NCI-H1092 treated with DMSO at 0.1 percent for 48 hours (cell line): ENCODE results near the gene USP12.
"Not testable (repeated sequence)": the region's sequence is repeated elsewhere in the genome, so short reads cannot be mapped to it uniquely, and the experiment has no call there.

ENCODE experiments used
- DNase-seq: peaks from one replicate; lab custom pipeline; 2025; lab: John Stamatoyannopoulos, UW

The USP12 gene

DNA sequence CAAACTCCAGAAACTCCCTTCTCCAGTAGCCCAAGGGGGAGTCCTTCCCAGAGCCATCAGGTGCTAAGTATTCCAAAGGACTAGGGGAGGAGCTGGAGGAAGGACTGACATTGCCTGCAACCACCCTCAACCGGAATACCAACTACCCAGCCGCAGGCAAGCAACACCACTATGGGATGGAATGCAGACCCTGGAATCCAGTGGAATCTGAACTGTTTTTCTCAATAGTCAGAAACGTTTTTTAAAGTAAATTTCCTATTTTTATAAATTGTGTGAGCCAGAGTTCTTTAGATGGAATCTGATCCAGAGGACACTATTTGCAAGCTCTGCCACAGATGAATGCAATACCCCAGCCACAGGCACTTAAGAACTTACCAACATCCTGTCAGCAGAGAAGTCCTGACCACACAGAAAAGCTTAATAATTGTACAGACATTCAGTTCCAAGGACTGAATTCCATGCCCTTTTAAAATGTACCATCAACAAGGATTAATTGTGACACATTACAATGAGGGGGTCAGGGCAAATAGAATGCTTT, 92.1 kb downstream of the USP12 start:
- no peak for DNase-seq

DNA sequence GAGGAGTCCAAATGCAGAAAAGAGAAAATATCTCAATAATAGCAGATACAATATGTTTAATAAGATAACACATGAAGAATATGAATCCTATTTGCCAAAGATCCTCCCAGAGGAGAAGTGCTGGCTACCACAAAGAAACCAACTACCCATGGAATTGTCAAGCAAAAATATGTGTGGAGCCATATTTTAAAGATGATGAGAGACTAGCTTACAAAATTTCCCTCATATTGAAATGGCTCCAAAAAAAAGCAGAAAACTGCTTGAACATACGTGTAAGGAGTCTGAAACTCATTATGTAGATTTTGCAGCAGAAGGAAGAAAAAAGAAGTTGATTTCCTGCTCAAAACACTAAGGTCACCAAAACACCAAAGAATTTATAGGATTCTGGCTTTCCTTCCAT, 94.2 kb downstream of the USP12 start:
- DNase-seq, result no peak

DNA sequence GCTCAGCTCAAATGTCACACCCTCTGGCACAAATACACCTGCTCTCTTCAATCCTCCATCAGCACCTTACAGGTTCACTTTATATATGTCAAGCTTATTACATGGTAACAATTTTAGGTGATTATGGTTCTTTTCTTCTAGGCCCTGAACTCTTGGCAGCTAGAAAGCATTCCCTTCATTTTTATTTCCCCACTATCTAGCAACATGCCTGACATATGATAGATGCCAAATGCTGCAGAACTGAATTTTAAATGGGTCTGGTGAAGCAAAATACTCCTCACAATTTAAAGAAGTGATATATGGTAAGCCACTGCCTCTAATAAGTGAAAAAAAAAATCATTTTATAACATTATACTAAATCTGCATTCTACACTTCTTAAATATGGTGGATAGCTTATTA, 95.2 kb downstream of the USP12 start:
- DNase-seq, result peak; percentile 10

DNA sequence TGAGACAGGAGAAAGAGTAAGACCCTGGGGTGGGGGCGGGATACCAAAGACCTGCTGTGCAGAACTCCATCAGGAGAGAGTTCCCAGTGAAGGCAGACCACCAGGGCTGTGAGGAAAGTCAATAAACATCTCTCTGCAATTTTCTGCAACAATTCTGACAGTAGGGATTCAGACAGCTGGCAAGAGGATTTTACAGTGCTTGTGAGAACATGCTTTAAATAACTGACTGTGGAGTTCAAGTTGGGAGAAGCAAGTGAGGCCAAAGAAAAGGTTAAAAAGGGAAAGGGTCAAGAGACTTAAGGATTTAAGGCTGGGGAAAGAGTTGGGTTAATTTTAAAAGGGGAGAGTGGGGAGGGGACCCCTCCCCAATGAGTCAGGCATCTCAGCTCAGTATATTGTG, 98.4 kb downstream of the USP12 start:
- no peak for DNase-seq

DNA sequence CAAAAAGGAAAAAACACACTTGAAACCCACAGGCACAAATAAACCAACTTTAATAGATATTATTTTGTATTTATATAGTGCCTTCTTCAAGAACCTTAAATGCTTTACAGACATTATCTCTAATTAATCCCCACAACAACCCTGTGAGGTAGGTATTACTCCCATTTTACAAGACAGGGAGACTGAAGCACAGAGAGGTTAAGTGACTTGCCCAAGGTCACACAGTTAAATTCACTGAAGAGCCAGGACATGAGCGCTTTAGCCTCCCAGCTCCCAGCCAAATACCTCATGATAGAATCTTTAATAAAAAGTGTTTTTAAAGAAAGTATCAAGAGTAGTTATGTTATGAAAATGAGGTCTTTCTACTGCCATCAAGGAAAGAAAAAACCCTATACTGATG, 105.5 kb downstream of the USP12 start:
- DNase-seq, result not testable (repeated sequence)

DNA sequence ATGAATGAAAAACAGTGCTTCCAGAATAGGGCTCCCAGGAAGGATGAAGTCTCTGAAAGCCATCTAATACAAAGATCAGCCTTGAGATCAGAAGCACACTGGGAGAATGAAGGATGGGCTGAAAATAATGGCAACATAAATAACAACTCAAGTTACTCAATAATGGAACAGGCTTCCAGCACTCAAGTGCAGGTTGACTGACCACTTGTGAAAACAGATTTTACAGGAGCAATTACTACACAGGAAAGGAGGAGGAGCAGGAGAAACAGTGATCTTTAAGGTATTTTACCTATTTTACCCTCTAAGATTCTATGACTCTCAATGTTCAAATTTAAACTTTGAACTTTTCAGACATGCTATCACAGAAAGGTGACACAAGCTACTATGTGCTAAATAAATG, 106.0 kb downstream of the USP12 start:
- DNase-seq, result no peak

DNA sequence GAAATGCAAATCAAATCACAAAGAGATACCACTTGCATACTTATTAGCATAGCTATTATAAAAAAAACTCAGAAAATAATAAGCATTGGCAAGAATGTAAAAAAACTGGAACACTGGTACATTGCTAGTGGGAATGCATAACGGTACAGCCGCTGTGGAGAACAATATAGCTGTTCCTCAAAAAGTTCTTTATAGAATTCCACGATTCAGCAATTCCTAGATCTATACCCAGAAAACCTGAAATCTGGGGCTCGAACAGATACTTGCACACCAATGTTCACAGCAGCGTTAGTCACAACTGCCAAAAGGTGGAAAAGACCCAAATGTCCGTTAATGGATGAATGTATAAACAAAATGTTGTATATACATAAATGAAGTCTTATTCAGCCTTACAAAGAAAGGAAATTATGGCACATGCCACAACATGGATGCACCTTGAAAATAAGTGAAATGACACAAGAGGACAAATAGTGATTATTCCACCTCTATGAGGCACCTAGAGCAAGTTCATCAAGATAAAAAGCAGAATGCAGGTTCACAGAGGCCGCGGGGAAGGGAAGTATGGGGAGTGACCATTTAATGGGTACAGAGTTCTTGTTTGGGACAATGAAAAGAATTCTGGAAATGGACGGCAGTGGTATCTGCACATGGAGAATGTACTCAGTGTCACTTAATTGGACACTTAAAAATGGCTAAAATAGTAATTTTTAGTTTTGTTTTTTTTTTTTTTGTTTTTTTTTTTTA, 107.2 kb downstream of the USP12 start:
- DNase-seq, result no peak

DNA sequence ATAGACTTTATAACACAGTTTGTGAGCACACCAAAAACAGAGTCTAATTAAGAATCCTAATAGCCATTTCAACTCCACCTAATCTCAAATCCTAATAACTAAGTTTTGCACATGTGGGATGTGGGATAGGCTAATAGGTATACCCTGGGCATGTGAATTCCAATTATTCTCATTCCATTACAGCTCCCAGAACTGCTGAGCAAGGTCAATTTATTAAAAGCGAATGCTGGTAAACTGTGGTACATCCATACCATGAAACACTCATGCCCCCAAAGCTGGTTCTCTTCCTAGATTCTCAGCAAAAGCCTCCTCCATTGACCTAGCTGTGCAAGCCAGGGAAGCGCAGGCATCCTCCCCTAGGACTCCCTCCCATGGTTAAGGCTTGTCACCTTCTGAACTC, 113.8 kb downstream of the USP12 start:
- no peak for DNase-seq

DNA sequence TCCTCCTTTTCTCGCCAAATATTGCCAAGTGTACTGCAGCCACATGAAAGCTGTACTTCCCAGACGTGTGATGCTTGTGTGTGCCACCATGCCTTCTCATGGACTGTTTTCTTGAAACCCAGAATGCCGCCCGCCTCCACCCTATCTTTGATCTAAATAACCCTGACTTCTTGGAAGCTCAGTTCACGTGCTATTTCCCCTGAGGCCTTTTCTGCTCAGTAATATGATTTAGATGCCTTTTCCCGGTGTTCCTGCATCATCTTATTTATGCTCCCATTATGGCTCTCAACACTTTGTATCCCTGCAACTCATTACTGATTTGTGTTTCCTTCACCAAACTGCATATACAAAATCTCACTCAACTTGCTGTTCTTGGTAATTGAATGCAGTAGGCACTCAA, 116.1 kb downstream of the USP12 start:
- no peak for DNase-seq

DNA sequence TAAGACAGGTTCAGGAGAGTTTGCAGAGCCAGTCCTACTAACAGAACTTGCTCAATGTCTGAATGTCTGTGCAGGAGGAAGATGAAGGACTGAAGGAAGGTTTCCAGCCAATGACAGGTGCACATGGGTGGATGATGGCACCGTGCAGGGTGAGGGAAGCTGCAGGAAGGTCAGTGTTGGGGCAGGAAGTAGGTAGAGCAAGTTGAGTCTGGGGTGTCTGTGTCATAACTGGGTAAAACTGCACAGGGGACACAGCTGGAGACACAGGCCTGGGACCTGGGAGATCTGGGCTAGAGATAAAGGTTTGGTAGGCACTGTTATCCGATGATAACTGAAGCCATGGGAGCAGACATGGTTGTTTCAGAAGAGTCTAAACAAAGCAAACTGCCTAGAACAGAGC, 116.9 kb downstream of the USP12 start:
- DNase-seq, result no peak

DNA sequence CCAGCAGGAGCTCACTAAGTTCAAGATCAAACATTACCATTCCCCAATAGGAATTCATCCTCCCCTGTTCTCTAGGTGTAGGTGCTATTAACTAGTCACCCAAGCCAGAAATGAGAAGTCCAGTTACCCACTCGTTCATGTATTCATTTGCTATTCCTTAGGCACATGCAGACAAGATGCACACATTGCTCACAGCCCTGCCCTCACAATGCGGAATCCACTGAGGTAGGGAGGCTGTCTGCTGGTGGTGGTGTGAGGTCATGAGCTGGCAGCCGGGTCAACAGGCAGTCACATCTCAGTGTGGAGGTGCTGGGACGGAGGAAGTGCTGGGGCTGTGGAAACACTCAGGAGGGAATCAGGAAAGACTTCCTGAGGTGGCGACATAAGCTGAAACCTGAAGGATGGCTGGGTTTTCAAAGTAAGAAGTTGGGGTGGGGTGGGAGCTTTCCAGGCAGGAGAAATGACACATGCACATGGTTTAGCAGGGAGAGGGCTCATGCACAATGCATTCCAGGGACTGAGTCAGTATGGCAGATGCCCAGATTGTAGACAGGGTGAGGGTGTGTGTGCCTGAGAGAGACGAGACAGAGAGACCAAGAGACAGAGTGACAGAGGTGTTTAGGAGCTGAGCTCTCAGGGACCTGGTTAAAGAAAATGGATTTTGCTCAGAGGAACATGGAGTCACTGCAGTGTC, 117.6 kb downstream of the USP12 start:
- DNase-seq, result no peak

DNA sequence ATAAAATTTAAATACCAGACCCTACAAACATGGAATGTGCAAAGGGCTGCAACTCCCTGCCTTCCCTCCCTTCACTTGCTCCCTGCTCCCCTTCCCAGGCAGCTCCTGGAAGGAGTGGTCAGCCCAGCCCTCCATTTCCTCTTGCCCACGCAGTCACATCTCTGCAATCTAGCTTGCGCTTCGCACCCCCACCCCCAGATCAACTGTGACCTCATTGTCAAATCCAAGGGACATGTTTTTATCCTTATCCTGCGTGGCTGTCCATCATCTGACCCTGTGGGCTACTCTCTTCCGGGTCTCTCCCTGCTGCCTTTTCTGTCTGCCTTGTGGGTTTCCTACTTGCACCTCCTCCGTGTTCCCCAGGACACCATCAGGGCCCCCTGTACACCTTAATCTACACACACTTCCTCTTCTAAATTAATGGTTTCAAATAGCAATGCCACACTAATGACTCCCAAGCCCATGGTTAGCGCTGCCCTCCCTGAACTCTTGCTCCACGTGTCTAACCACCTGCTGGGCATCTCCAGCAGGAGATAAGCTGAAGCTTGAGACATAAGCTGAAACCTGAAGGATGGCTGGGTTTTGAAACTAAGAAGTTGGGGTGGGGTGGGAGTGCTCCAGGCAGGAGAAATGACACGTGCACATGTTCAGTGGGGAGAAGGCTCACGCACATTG, 118.3 kb downstream of the USP12 start:
- DNase-seq, result no peak

DNA sequence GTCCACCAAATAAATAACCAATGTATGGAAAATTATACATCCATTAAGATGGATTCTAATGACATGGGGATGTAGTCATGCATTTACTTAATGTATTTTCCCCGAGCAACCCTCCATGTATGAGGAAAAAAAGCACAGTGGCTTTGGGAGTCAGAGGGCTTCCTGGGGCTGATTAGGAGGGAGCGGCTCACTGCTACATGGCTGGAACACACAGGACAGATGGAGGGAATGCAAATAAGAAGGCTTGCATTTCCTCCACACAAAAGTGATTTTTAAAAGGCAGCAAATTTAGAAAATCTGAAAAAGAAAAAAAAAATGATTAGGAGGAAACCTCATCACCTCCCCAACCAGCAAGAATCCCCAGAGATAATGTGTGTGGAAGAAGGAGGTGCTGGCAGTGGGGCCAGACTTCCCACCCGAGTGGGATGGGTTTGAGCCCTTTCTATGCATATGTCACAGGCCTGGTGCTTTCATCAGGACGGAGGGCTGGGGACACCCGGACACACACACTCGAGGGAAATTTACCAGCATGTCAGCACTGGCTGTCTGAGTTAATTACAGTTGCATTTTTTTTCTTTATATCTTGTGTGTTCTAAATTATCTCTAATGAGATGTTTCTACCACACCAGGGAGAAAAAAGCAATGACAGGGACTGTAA, 118.9 kb downstream of the USP12 start:
- no peak for DNase-seq

DNA sequence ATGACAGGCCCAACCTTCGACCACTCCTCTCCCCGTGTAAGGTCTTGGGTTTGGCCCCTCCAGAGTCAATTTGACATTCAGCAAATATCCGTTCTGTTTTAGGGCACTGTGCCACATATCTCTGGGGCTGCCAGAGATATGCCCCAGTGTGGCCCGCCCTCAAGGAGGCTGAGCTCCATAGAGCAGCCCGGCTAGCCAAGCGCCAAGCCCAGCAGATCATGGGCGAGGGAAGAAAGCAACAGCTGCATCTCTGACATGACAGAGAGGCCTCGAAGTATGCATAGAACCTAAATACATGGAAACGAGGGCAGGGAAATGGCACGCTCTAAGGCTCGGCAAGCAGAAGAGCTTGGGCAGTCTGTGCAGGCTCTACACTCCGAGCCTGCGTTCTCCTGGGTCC, 124.5 kb downstream of the USP12 start:
- DNase-seq, result no peak

DNA sequence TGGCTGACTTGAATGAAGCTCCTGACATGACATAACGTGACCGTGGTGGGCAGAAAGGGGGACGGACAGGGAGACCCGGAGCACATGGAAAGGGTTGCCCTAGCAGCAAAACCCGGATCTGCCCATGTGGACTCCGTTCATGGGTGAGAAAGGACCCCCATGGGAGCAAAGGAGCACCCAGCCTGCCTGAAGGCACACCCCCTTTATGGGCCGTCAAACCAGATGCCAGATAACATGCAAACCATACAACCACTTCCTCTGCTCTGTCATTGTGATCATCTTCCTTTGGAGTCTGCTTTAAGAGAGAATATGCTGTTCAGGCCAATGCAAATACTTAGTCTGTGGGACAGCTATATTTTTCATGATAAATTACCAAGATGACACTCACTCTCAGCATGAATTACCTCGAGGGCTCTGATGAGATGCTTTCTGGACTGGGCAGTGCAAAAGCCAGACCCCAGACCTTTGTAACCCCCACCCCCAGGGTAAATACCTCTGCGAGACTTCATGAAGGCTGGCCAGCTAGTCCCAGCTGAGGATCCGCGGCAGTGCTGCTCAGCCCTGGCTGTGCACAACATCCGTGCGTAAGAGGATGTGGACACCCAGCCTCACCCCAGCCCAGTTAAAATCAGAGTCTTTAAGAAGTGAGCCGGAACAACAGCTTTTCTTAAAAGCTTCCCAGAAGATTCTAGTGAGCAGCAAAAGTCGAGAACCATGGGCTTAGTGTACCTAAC, 126.6 kb downstream of the USP12 start:
- DNase-seq, result no peak

DNA sequence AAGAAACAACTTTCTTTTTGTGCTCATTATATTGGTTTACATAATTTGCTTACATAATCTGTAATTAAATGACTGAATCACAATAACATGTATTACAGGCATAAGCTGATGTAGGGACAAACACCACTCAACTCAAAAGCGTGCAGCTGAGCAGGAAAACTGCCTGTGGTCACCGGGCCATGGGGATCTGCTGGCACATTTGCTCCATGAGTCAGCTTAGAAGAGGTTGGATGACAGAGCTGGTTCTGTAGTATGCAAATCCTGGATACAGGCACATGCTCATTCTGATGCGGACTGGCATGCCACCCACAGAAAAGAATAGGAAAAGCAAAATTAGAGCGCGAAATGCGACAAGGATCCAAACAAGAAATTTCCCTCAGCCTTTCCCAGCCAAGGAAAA, 128.6 kb downstream of the USP12 start:
- peak; percentile 9 for DNase-seq

DNA sequence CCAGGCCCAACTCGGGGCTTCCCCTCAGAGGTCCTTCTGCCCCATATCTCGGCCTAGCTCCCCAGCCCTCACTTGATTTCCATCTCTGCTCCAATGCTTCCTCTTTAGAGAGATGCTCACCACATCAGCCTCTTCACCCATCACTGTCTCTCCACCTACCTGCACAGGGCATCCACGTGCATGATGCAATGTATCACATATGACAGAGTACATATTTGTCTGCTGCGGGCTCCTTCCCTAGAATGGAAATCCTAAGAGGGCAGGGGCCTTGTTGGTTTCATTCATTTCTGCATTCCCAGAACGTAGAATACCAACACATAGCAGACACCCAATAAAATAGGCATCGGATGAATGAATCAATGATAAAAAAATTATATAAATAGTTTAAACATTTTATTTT, 130.3 kb downstream of the USP12 start:
- DNase-seq, result no peak

DNA sequence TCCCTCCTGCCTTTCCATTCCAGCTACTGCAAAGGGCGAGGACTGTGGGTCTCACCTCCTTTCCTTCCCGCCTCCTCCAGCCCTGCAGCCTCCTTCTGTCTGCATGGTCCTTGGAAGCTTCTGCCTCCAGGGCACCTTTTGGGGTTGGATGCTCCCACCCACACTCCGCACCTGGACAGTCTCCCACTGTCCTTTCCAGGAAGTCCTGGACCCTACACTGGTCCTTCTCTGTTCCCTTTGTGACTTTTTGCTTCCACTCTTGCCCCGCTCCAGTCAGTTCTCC, 130.8 kb downstream of the USP12 start:
- DNase-seq, result no peak

DNA sequence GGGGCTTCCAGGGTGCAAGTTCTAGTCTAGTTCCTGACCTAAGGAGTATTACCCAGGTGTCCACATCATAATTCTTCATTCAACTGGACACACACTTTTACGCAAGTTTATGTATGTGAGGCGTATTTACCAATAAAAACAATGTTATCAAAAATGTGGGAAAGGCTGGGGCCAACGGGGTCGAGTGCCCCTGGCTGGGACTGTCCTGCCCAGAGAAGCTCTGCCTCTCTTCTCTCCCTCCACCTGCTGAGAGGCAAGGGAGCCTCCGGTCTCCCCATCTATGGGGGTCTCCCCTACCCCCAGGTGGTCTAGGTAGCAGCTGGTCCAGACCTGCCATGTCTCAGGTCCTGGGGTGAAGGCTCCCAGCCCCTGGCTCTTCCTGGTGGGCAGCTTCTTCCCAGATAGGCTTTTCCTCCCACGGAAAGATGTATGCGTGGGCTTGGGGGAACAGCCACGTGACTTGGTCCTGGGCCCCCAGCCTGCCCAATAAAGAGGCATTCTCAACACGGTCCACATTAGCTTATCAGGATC, 132.4 kb downstream of the USP12 start:
- DNase-seq, result no peak

DNA sequence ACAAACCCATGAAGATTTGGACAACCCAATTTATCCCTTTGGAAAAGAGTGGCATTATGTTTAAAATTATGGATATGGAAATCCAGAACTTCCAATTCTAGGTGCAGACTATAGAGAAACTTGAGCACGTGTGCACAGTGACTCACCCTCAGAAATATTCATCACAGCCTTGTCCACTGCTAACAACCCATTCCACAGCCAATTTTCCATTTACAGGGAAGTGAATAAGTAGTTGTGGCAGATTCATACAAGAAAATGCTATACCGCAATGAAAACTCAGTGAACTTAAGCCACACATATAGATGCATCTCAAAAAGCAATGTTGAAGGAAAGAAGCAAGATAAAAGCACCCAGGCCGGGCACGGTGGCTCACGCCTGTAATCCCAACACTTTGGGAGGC, 133.3 kb downstream of the USP12 start:
- no peak for DNase-seq

DNA sequence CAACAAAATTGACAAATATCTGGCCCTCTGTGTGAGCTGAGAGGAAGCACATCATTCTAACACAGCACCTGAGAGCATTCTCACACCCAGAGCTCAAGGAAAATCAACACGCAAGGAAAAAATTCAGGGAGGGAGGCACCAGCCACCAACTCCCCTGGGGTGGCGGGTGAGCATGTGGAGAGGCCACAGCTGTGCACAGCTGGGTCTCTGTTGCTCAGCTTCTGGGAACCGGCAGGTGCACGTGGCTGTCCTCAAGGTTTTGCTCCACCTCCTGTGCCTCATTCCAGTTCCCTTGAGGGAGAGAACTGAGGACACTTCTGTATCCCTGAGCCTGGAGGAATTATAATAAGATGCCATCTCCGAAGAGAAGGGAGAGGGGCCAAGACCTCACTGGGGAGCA, 134.0 kb downstream of the USP12 start:
- no peak for DNase-seq

DNA sequence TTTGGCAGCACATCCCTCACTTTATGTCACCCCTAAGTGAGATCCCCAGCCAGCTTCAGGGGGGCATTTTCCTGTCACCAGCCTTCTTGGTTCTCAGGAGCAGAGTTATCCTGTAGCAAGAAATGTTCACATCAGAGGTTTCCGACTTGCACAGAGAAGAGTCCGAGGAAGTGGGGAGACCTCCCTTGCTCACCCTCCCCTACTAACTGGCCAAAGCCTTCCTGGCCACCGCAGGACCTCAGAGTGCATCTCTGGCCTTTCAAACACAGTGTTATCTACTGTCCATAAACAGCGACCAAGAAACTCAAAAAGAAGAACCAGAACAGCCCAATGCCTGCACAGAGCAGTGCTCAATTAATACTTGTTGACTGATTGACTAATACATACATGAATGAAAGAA, 134.4 kb downstream of the USP12 start:
- no peak for DNase-seq
